Epithelial cell of proximal tubule (primary cell): ENCODE data around the gene EML6. TPM values are rescaled to one million over a fixed set of nuclear protein-coding genes. Genes with fewer than 3 reads are reported as not detected.
"Not testable (repeated sequence)": the region's sequence is repeated elsewhere in the genome, so short reads cannot be mapped to it uniquely, and the experiment has no call there.

Experiments used
- DNase-seq: peaks from one replicate; pipeline ENCODE4 v3.0.0-alpha.2; 2011; ENCODE audit warnings: low read depth
- H3K4me3 ChIP-seq: 2 replicates; pipeline ENCODE4 v1.5.1; 2011; ENCODE audit warnings: low read depth, mild to moderate bottlenecking, low read length
- CTCF ChIP-seq: conservative IDR thresholded peaks from 2 replicates; pipeline ENCODE4 v1.5.1; 2012; ENCODE audit warnings: low read depth, mild to moderate bottlenecking, low read length
- total RNA-seq: library from RNA; depleted of rRNA; stranded (reverse); fragments of >200 nt; gene quantifications from 2 replicates; pipeline ENCODE4 v1.2.3, GENCODE V29; 2015

EML6 gene
- total RNA-seq, 1 donor from 2014 or later = 3.7 TPM

GRCh38 chr2:54692556-54692955 lies 30.9 kb upstream of the EML6 start:
- TF ChIP-seq CTCF = no peak
- no peak overlapping the region for H3K4me3 ChIP-seq
- DNase-seq = no peak

DNA sequence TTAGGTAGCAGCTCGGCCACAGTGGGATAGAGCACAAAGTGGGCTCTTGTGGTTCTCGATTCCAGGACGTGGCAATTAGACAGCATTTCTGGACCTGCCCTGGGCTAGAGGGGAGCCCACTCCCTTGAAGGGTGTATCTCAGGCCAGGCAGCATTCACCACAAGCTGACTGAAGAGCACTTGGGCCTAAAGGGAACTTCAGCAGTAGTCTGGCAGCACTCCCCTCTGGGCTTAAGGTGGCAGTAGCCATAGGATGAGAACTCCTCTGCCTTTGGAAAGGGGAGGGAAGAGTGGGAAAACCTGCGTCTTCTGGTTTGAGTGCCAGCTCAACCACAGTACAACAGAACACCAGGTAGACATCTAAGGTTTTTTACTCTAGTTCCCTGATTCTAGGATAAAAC lies 28.1 kb upstream of the EML6 start:
- H3K4me3 ChIP-seq = no peak overlapping the region
- no peak for TF ChIP-seq CTCF
- no peak for DNase-seq

DNA sequence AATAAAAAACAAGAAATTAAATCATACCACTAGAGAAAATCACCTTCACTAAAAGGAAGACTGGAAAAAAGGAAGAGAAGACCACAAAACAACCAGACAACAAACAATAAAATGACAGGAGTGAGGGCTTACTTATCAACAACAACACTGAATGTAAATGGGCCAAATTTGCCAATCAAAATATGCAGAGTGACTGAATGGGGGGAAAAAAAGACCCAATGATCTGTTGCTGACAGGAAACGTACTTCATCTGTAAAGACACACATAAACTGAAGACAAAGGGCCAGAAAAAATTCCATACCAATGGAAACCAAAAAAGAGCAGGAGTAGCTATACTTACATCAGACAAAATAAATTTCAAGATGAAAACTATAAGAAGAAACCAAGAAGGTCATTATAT lies 25.5 kb upstream of the EML6 start:
- no peak for TF ChIP-seq CTCF

DNA sequence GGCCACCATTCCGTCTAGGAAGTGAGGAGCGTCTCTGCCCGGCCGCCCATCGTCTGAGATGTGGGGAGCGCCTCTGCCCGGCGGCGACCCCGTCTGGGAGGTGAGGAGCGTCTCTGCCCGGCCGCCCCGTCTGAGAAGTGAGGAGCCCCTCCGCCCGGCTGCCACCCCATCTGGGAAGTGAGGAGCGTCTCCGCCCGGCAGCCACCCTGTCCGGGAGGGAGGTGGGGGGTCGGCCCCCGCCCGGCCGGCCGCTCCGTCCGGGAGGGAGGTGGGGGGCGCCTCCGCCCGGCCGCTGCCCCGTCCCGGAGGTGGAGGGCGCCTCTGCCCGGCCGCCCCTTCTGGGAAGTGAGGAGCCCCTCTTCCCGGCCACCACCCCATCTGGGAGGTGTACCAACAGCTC lies 24.5 kb upstream of the EML6 start:
- DNase-seq, H3K4me3 ChIP-seq: not testable (repeated sequence)

More for the DNA sequence above, 25.5 kb upstream of the EML6 start:
- DNase-seq = no peak
- no peak overlapping the region for H3K4me3 ChIP-seq

DNA sequence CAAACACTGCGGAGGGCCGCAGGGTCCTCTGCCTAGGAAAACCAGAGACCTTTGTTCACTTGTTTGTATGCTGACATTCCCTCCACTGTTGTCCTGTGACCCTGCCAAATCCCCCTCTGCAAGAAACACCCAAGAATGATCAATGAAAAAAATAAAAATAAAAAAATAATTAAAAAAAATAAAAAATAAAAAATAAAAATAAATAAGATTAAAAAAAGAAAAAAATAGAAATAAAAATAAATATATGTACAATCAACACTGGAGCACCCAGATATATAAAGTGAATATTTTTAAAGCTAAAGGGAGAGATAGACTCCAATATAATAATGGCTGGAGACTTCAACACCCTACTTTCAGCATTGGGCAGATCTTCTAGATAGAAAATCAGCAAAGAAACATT lies 23.8 kb upstream of the EML6 start:
- no peak for DNase-seq
- no peak overlapping the region for H3K4me3 ChIP-seq
- no peak for TF ChIP-seq CTCF

DNA sequence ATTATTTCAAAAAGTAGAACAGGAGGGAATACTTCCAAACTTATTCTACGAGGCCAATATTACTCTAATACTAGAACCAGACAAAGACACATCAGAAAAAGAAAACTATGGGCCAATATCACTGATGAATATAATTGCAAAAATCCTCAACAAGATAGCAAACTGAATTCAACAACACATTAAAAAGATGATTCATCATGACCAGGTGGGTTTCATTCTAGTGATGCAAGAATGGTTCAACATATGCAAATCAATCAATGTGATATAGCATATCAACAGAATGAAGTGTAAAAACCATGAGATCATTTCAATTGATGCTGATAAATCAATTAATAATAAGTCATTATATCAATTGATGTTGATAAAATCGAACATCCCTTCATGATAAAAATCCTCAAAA lies 22.4 kb upstream of the EML6 start:
- no peak overlapping the region for H3K4me3 ChIP-seq
- no peak for TF ChIP-seq CTCF
- DNase-seq = no peak

GRCh38 chr2:54704238-54704637 lies 19.2 kb upstream of the EML6 start:
- no peak overlapping the region for H3K4me3 ChIP-seq
- no peak for DNase-seq
- TF ChIP-seq CTCF = no peak
